ENCODE results near the gene TOLLIP. TPM values are rescaled to one million over a fixed set of nuclear protein-coding genes. Genes with fewer than 3 reads are reported as not detected.

Gene TOLLIP
- total and polyA plus RNA-seq, 9 of the 15 experiments (the other 6 are each of a cell fraction or from before 2014, with no cell fraction given) = 0.23 to 22.8 (median 7.1) TPM

GRCh38 chr11:1323774-1324173 is 14.3 kb upstream of the TOLLIP start:
- no peaks in the 10 kb centered on the region for H3K79me2 ChIP-seq (ENCODE audit: control insufficient read depth, insufficient read depth, low read length)
- no peaks in the 10 kb centered on the region for H3K9me1 ChIP-seq (ENCODE audit: control insufficient read depth, insufficient read depth, low read length)
- ChIA-PET POLR2A (no interaction called here), CTCF (ENCODE audit: low intra/inter-chr PET ratio) (no interaction called here)
- DNase-seq (ENCODE audit: extremely low read depth in 1 of 4, low spot score in 3 of 4) (no peak), ATAC-seq (no peak), FAIRE-seq (no peak)
- no peaks in the 10 kb centered on the region; a peak in 1 of 5 replicates for H3K4me1 ChIP-seq (replicated peaks in 1 of 2; ENCODE audit: control insufficient read depth in 2 of 2, insufficient read depth in 2 of 2, low read length in 2 of 2)
- TF ChIP-seq GTF2B (IDR thresholded peaks at IDR 0.05; ENCODE audit: extremely low read depth, insufficient read length) (no peak), POLR2B (IDR thresholded peaks at IDR 0.05; ENCODE audit: low read depth, partially characterized antibody) (no peak), ESRRA (IDR thresholded peaks at IDR 0.05; ENCODE audit: borderline replicate concordance, low read depth) (peak; percentile 23; the same call in 1 of the 2 replicates)
- BruUV-seq (replicated peaks) = no TSS peak
- WGBS (ENCODE audit: insufficient coverage, low coverage, missing lambda C conversion rate) = 0% methylated on average over 3 of the region's 3 CpGs
- H3K4me2 ChIP-seq (ENCODE audit: insufficient read depth, low read length) = no peak overlapping the region
- H2AFZ ChIP-seq (ENCODE audit: low read depth, low read length) = no peak overlapping the region
- in situ Hi-C loops (cut with MboI) = no loop called here
- no peaks in the 10 kb centered on the region for H3K36me3 ChIP-seq (ENCODE audit: control insufficient read depth, insufficient read depth, low read length)
- H4K20me1 ChIP-seq (replicated peaks; ENCODE audit: control insufficient read depth, insufficient read depth, low read length) = no peaks in the 10 kb centered on the region
- H3K27ac ChIP-seq (ENCODE audit: extremely low read depth, low read depth, low read length) = no peak overlapping the region
- peaks cover 19 to 36% of the 10 kb centered on the region in 2 experiments for H3K27me3 ChIP-seq (ENCODE audit: control insufficient read depth in 2 of 2, insufficient read depth in 2 of 2, low read length in 2 of 2)
- H3K4me3 ChIP-seq = no peak overlapping the region
- intact Hi-C loops (cut with micrococcal nuclease) = no loop called here
- no peaks in the 10 kb centered on the region for H3K9me3 ChIP-seq (replicated peaks; ENCODE audit: control insufficient read depth, insufficient read depth, low read depth, low read length)
- H3K9ac ChIP-seq (ENCODE audit: insufficient read depth in 1 of 2, low read depth in 2 of 2, low read length in 2 of 2) = no peak overlapping the region

GRCh38 chr11:1317993-1318392 is 8.6 kb upstream of the TOLLIP start:
- TF ChIP-seq BDP1 (IDR thresholded peaks at IDR 0.05; ENCODE audit: insufficient read depth, insufficient read length) = no peak
- TF ChIP-seq EZH2 (IDR thresholded peaks at IDR 0.05; ENCODE audit: borderline replicate concordance, low read depth, low read length) = peak; percentile 60; the same call in 1 of the 2 replicates
- Histone ChIP-seq H3K27ac (ENCODE audit: extremely low read depth, low read depth, low read length) (no peak overlapping the region), H3K4me1 (replicated peaks in 1 of 2; ENCODE audit: control insufficient read depth in 2 of 2, insufficient read depth in 2 of 2, low read length in 2 of 2) (peaks cover 0 to 2% of the 10 kb centered on the region in 2 experiments; a peak in 3 of 5 replicates), H3K36me3 (ENCODE audit: control insufficient read depth, insufficient read depth, low read length) (no peaks in the 10 kb centered on the region), H2AFZ (ENCODE audit: low read depth, low read length) (no peak overlapping the region), H3K79me2 (ENCODE audit: control insufficient read depth, insufficient read depth, low read length) (no peaks in the 10 kb centered on the region), H3K9ac (ENCODE audit: insufficient read depth in 1 of 2, low read depth in 2 of 2, low read length in 2 of 2) (no peak overlapping the region), H3K27me3 (ENCODE audit: control insufficient read depth in 2 of 2, insufficient read depth in 2 of 2, low read length in 2 of 2) (peaks cover 18 to 36% of the 10 kb centered on the region in 2 experiments), H3K4me2 (ENCODE audit: insufficient read depth, low read length) (no peak overlapping the region), H4K20me1 (replicated peaks; ENCODE audit: control insufficient read depth, insufficient read depth, low read length) (no peaks in the 10 kb centered on the region), H3K9me3 (replicated peaks; ENCODE audit: control insufficient read depth, insufficient read depth, low read depth, low read length) (no peaks in the 10 kb centered on the region), H3K9me1 (ENCODE audit: control insufficient read depth, insufficient read depth, low read length) (no peaks in the 10 kb centered on the region), H3K4me3 (no peak overlapping the region)
- no peak for ATAC-seq
- 0% methylated on average over 6 of the region's 8 CpGs for WGBS (ENCODE audit: insufficient coverage, low coverage, missing lambda C conversion rate)
- no TSS peak for BruUV-seq (replicated peaks)
- intact Hi-C loops (cut with micrococcal nuclease) (no loop called here), in situ Hi-C loops (cut with MboI) (no loop called here)
- ChIA-PET CTCF (ENCODE audit: low intra/inter-chr PET ratio) (no interaction called here), POLR2A (interaction anchor here (0.5 to 0.7 kb wide), 2 partner anchors 35 to 36 kb away, joined by 3 read pairs; no protein-coding TSS in a partner anchor)
- no peak for FAIRE-seq
- DNase-seq (ENCODE audit: extremely low read depth in 1 of 4, low spot score in 3 of 4) = no peak

All from K562 (cell line).